ENCODE measurements around the gene MYDGF. TPM values are rescaled to one million over a fixed set of nuclear protein-coding genes. Genes with fewer than 3 reads are reported as not detected.
A peak's percentile ranks its signal among the peaks of the same experiment; 100 is the strongest.

MYDGF gene
- total and polyA plus RNA-seq, 9 of the 15 experiments (the other 6 are each of a cell fraction or from before 2014, with no cell fraction given) = 4.2 to 141 (median 82.1) TPM

DNA sequence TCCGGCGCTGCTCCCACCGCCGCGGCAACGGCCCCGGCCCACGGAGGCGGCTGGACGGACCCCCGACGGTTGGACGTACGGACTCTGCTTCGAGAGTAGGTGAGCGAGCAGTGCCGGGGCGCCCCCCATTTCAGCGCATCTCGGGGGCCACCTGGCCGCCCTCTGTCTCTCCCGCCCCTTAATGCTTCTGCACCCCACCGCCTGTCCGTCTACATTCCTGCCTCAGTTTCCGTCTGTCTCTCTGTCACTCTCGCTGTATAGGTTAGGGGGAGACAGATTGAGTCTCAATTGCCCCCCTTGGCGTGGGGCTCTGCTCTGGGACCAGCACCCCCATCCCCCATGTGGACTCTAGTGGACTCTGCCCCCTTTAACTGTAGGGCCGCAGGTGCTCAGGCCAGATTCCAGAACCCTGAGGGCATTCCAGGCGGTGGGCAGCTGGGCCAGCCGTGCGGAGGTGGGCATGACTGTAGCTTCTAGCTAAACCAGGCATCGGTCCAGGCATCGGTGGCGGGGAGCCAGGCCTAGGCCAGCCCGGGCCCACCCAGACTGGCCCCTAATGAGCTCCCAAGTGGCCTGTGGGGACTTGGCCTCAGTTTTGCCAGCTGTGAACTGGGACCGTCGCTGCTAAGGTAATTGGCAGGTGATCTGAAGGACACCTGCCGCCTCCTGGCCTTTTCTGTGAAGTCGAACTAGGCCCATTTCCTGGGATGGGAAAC is 30.5 kb downstream of the MYDGF start (continued):
- TF ChIP-seq DLX4 (CRISPR knock-in tag; IDR thresholded peaks at IDR 0.05) (no peak), ZNF699 (CRISPR knock-in tag; IDR thresholded peaks at IDR 0.05; ENCODE audit: insufficient replicate concordance) (no peak), THRAP3 (IDR thresholded peaks at IDR 0.05; ENCODE audit: borderline replicate concordance) (no peak), MGA (IDR thresholded peaks at IDR 0.05) (no peak), RBM25 (IDR thresholded peaks at IDR 0.05; ENCODE audit: low read depth, low read length, severe bottlenecking) (peak; percentile 67), MBD2 (IDR thresholded peaks at IDR 0.05; ENCODE audit: borderline replicate concordance, low read depth) (no peak), CBFA2T3 (IDR thresholded peaks at IDR 0.05) (no peak), MECOM (CRISPR knock-in tag; IDR thresholded peaks at IDR 0.05) (no peak), HMG20A (CRISPR knock-in tag; conservative IDR thresholded peaks at IDR 0.05) (no peak), MTA2 (IDR thresholded peaks at IDR 0.05; ENCODE audit: low read depth) (no peak), KAT7 (CRISPR knock-in tag; IDR thresholded peaks at IDR 0.05; ENCODE audit: borderline replicate concordance) (no peak), CHCHD3 (CRISPR knock-in tag; IDR thresholded peaks at IDR 0.05) (no peak), HDAC2 (IDR thresholded peaks at IDR 0.05) (0 out of 2 replicates have a peak, but pooled peaks have one; percentile 25), RBBP5 (IDR thresholded peaks at IDR 0.05; ENCODE audit: borderline replicate concordance, insufficient read depth, low read length, poor library complexity, severe bottlenecking) (peak; percentile 10), KDM1A (IDR thresholded peaks at IDR 0.05) (peak; percentile 45 to 66; a peak in 3 of 4 replicates), SAP30 (IDR thresholded peaks at IDR 0.05; ENCODE audit: borderline replicate concordance, insufficient read depth, low read depth, low read length, poor library complexity, severe bottlenecking) (no peak)

Data from K562 (cell line).